Osteocyte (in vitro differentiated cells): ENCODE data around the gene MGP. TPM values are rescaled to one million over a fixed set of nuclear protein-coding genes. Genes with fewer than 3 reads are reported as not detected.

Experiments
- DNase-seq: peaks from one replicate; pipeline ENCODE4 v3.0.0; 2021; ENCODE audit warnings: mixed read lengths; ENCODE audit not compliant: unreplicated experiment; ENCODE audit errors: extremely low spot score
- H3K27ac Mint-ChIP-seq: one replicate; pipeline ENCODE4 v1.8.0; 2021; ENCODE audit warnings: mild to moderate bottlenecking, mixed read lengths; ENCODE audit not compliant: unreplicated experiment
- H3K27me3 Mint-ChIP-seq: one replicate; pipeline ENCODE4 v1.8.0; 2021; ENCODE audit warnings: mixed read lengths; ENCODE audit not compliant: unreplicated experiment
- H3K36me3 Mint-ChIP-seq: one replicate; pipeline ENCODE4 v1.8.0; 2021; ENCODE audit warnings: mixed read lengths; ENCODE audit not compliant: unreplicated experiment
- H3K4me1 Mint-ChIP-seq: one replicate; pipeline ENCODE4 v1.8.0; 2021; ENCODE audit warnings: mixed read lengths; ENCODE audit not compliant: unreplicated experiment
- H3K4me3 Mint-ChIP-seq: one replicate; pipeline ENCODE4 v1.8.0; 2021; ENCODE audit warnings: mild to moderate bottlenecking, moderate library complexity, mixed read lengths; ENCODE audit not compliant: unreplicated experiment
- H3K9me3 Mint-ChIP-seq: one replicate; pipeline ENCODE4 v1.8.0; 2021; ENCODE audit warnings: mixed read lengths; ENCODE audit not compliant: unreplicated experiment
- total RNA-seq: library from RNA; stranded (reverse); gene quantifications from 2 replicates; pipeline ENCODE4 v1.2.1, GENCODE V29; 2021
- TF ChIP-seq, protein P1 (sequence below): fragments of 200-600 bp; sonication (generic); IDR thresholded peaks from 2 replicates; pipeline ENCODE4 v1.5.0; 2021; ENCODE audit warnings: antibody characterized with exemption, mild to moderate bottlenecking, moderate library complexity

The MGP gene
- total RNA-seq, 1 donor from 2014 or later = 74.1 TPM

DNA sequence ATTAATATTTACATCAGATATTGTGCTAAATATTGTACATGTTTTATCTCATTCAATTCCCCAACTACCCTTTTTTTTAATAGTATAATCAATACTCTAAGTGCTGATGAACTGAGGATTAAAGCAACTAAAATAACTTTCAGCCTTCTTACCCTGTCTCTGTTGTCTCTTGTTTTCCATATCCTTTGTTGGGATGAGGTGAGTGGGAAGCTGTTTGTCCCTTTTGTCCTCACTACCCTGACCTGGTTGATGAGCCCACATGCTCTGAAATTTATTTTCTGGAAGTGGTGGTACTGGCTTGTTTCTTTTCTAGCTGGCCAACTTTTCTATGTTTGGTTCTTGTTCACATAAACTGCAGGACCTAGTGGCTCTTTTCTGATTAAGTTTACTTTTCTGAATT is 32.8 kb downstream of the MGP start:
- no peaks in the 10 kb centered on the region for H3K36me3 Mint-ChIP-seq
- H3K4me1 Mint-ChIP-seq = peaks cover 26% of the 10 kb centered on the region
- DNase-seq = no peak
- H3K27ac Mint-ChIP-seq = no peak overlapping the region
- no peaks in the 10 kb centered on the region for H3K27me3 Mint-ChIP-seq
- peaks cover 11% of the 10 kb centered on the region for H3K9me3 Mint-ChIP-seq
- H3K4me3 Mint-ChIP-seq = no peak overlapping the region
- TF ChIP-seq, protein P1, sequence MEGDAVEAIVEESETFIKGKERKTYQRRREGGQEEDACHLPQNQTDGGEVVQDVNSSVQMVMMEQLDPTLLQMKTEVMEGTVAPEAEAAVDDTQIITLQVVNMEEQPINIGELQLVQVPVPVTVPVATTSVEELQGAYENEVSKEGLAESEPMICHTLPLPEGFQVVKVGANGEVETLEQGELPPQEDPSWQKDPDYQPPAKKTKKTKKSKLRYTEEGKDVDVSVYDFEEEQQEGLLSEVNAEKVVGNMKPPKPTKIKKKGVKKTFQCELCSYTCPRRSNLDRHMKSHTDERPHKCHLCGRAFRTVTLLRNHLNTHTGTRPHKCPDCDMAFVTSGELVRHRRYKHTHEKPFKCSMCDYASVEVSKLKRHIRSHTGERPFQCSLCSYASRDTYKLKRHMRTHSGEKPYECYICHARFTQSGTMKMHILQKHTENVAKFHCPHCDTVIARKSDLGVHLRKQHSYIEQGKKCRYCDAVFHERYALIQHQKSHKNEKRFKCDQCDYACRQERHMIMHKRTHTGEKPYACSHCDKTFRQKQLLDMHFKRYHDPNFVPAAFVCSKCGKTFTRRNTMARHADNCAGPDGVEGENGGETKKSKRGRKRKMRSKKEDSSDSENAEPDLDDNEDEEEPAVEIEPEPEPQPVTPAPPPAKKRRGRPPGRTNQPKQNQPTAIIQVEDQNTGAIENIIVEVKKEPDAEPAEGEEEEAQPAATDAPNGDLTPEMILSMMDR = no peak

DNA sequence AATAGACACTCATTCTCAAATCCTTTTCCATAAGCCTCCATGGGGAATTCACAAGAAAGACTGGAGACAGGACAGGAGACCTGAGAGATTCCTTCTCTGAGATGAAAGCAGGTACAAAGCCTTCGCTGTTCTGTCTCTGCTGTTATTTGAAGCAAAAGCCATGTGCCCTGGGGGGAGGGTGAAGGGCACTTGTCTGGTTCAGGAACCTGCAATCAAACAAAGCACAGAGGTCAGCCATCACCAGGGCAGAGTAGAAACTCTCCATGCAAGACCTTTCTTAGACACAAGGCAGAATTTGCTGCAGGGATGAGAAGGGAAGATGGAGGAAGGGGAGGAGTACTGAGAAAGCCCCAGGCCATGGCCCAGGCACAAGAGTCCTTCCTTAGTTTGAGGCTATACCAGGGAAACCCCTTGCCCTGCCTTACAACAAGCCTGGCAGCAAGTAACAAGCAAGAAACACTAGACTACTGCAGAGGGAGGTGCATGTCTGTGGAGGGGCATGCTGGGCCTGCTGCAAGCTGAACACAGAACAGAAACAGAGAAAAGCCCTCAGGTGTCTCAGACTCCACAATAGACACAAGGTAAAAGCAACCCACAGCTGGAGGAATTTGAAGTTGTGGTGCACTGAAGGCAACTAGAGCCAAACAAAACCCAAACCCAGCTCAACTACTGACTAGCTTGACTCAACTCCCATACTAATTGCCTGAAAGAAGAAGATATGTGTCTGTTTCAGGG is 34.6 kb downstream of the MGP start:
- Mint-ChIP-seq H3K4me3 (no peak overlapping the region), H3K36me3 (no peaks in the 10 kb centered on the region), H3K4me1 (peaks cover 37% of the 10 kb centered on the region)

GRCh38 chr12:14849661-14850060 is 36.0 kb downstream of the MGP start:
- DNase-seq = no peak
- Mint-ChIP-seq H3K9me3 (no peaks in the 10 kb centered on the region), H3K27me3 (no peaks in the 10 kb centered on the region), H3K4me3 (no peak overlapping the region), H3K36me3 (no peaks in the 10 kb centered on the region), H3K27ac (peak overlapping the region; percentile 72), H3K4me1 (peaks cover 35% of the 10 kb centered on the region)
- TF ChIP-seq, protein P1 = no peak

More for the DNA sequence above, 34.6 kb downstream of the MGP start:
- no peaks in the 10 kb centered on the region for H3K27me3 Mint-ChIP-seq
- TF ChIP-seq, protein P1 = no peak
- H3K9me3 Mint-ChIP-seq = no peaks in the 10 kb centered on the region
- DNase-seq = no peak
- H3K27ac Mint-ChIP-seq = no peak overlapping the region

GRCh38 chr12:14846876-14847580 is 38.6 kb downstream of the MGP start:
- TF ChIP-seq, protein P1 = no peak
- no peaks in the 10 kb centered on the region for H3K27me3 Mint-ChIP-seq
- H3K36me3 Mint-ChIP-seq = no peaks in the 10 kb centered on the region
- H3K9me3 Mint-ChIP-seq = no peaks in the 10 kb centered on the region
- H3K4me3 Mint-ChIP-seq = no peak overlapping the region
- H3K4me1 Mint-ChIP-seq = peaks cover 43% of the 10 kb centered on the region
- DNase-seq = no peak
- H3K27ac Mint-ChIP-seq = no peak overlapping the region

DNA sequence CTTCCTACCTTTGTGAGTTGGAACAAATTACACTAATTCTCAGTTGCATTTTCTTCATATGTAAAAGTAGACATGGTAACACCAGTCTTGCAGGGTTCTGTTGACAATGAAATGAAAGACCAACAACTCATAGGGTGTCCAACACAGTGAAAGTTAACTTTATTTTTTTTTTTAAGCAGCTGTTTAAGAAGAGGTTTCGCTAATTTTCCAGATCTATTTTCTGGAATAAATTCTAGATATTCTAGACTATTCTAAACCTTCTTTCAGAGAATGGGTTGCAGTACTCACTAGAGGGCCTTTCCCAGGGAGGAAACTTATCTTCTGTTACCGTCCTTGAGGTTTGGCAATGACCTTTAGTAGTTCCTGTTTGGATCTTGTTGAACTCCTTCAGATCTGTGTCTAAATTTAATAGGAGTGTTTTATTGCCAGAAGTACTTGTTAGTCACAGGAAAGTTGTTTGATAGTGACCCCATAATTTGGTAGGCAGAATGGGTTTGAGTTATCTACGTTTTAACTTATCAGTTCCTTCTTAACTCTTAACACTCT is 39.5 kb downstream of the MGP start:
- H3K4me3 Mint-ChIP-seq = no peak overlapping the region
- DNase-seq = no peak
- H3K9me3 Mint-ChIP-seq = no peaks in the 10 kb centered on the region
- no peaks in the 10 kb centered on the region for H3K36me3 Mint-ChIP-seq
- TF ChIP-seq, protein P1 = no peak
- no peak overlapping the region for H3K27ac Mint-ChIP-seq
- no peaks in the 10 kb centered on the region for H3K27me3 Mint-ChIP-seq
- peaks cover 52% of the 10 kb centered on the region for H3K4me1 Mint-ChIP-seq
